Urinary bladder (tissue), 4 donors: Measurements from ENCODE around the gene GALK2. TPM values are rescaled to one million over a fixed set of nuclear protein-coding genes. Genes with fewer than 3 reads are reported as not detected.

ENCODE experiments used
- DNase-seq: peaks from one replicate; pipeline ENCODE4 v3.0.0-alpha.2; 2015; ENCODE audit errors: extremely low spot score
- H3K27ac ChIP-seq: one replicate; pipeline ENCODE4 v1.5.1; 2013; ENCODE audit warnings: low read depth, mild to moderate bottlenecking, moderate library complexity
- H3K36me3 ChIP-seq: one replicate; pipeline ENCODE4 v1.6.1; 2013; ENCODE audit warnings: mild to moderate bottlenecking, moderate library complexity; ENCODE audit not compliant: insufficient read depth
- H3K4me1 ChIP-seq: one replicate; pipeline ENCODE4 v1.6.1; 2013; ENCODE audit warnings: mild to moderate bottlenecking, moderate library complexity; ENCODE audit not compliant: insufficient read depth
- H3K4me3 ChIP-seq: one replicate; pipeline ENCODE4 v1.5.1; 2013; ENCODE audit warnings: low read depth, low read length
- WGBS: extraction: QIAGEN DNeasy Blood & Tissue Kit; methylation state at CpG from one replicate; pipeline ENCODE4 v1.1.7; 2013; 5-methylcytosine and 5-hydroxymethylcytosine counted together
- polyA plus RNA-seq: library from polyadenylated mRNA; stranded (reverse); fragments of 200-250 nt; gene quantifications from one replicate; pipeline ENCODE4 v1.2.3, GENCODE V29; 2013
- total RNA-seq: library from RNA; depleted of rRNA; stranded (reverse); fragments of >200 nt; gene quantifications from one replicate; pipeline ENCODE4 v1.2.3, GENCODE V29; 2014
- donor health status: healthy with polysubstance abuse.
- donor health status: healthy.

The GALK2 gene
- total and polyA plus RNA-seq, 2 donors, result 22.2 to 49.8 TPM

DNA sequence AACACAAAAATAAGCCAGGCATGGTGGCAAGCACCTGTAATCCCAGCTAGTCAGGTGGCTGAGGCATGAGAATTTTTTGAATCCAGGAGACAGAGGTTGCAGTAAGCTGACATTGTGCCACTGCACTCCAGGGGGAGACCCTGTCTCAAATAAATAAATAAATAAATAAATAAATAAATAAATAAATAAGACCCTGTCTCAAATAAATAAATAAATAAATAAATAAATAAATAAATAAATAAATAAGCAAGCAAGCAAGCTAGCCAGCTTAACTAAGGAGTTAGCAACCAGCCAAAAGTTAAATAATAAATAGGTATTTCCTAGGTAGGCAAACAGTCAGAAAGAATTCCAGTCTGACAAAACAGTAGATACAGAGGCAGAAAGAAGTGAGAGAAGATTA, 123.9 kb downstream of the GALK2 start:
- Histone ChIP-seq H3K27ac (no peak overlapping the region), H3K36me3 (peaks cover 4% of the 10 kb centered on the region), H3K4me3 (no peak overlapping the region), H3K4me1 (no peaks in the 10 kb centered on the region)
- no peak for DNase-seq

DNA sequence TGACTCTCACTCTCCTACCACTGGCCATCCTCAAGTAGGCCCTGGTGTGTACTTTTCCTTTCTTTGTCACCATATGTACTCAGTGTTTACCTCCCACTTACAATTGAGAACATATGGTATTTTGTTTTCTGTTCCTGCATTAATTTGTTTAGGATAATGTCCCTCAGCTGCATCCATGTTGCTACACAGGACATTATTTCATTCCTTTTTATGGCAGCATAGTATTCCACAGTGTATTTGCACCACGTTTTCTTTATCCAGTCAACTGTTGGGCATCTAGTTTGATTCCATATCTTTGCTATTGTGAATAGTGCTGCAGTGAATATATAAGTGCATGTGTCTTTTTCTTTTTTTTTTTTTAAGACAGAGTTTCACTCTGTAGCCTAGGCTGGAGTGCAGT, 126.2 kb downstream of the GALK2 start:
- 96% methylated on average over 1 of the region's 1 CpG for WGBS
- peaks cover 4% of the 10 kb centered on the region for H3K36me3 ChIP-seq
- H3K4me3 ChIP-seq, result no peak overlapping the region
- H3K4me1 ChIP-seq, result no peaks in the 10 kb centered on the region
- no peak for DNase-seq
- H3K27ac ChIP-seq, result no peak overlapping the region

DNA sequence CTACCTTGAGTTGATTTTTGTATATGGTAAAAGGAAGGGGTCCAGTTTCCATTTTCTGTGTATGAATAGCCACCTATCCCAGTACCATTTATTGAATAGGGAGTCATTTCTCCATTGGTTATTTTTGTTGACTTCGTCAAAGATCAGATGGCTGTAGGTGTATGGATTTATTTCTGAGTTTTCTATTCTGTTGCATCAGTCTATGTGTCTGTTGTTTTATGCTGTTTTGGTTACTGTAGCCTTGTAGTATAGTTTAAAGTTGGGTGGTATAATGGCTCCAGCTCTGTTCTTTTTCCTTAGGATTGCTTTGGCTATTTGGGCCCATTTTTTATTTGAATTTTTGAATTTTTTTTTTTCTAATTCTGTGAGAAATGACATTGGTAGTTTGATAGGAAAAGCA, 127.5 kb downstream of the GALK2 start:
- no peak for DNase-seq
- H3K4me3 ChIP-seq, result no peak overlapping the region
- H3K4me1 ChIP-seq, result no peaks in the 10 kb centered on the region
- WGBS, result 100% methylated on average over 1 of the region's 1 CpG
- no peak overlapping the region for H3K27ac ChIP-seq
- H3K36me3 ChIP-seq, result peaks cover 4% of the 10 kb centered on the region

DNA sequence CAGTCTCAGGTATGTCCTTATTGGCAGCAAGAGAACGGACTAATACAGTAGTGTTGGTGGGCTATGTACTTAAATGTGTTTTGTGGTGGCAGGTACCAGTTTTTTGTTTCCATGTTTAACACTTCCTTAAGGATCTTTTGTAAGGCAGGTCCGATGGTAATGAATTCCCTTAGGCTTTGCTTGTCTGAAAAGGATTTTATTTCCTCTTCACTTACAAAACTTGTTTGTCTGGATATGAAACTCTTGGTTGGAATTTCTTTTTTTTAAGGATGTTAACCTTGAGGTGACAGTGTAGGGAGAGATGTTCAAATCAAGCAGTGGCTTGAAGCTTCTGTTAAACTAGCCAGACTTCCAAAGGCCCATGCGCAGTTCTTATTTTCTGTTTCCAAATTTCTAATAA, 130.8 kb downstream of the GALK2 start:
- H3K36me3 ChIP-seq, result peaks cover 8% of the 10 kb centered on the region
- no peaks in the 10 kb centered on the region for H3K4me1 ChIP-seq
- H3K27ac ChIP-seq, result no peak overlapping the region
- no peak for DNase-seq
- H3K4me3 ChIP-seq, result no peak overlapping the region
- 94% methylated on average over 3 of the region's 3 CpGs for WGBS

DNA sequence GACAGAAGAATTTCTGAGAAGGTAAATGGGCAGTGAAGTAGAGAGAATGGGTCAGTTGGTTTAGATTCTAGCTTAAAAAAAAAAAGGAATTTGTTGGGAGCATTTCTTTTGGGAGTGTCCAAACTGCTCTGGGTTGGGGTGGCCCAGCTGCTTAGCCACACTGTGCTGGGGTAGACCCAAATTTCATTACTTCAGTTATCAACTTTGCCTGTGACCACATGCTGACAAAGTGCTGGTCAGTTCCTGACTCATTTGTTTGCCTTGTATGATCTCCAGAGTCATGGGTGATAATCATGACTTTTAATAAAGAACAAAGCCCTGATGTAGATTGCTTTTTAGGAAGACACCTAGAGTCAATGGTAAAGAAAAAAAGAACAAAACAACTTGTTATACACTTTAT, 131.5 kb downstream of the GALK2 start:
- Histone ChIP-seq H3K27ac (no peak overlapping the region), H3K4me1 (no peaks in the 10 kb centered on the region), H3K36me3 (peaks cover 4% of the 10 kb centered on the region), H3K4me3 (no peak overlapping the region)
- no peak for DNase-seq

DNA sequence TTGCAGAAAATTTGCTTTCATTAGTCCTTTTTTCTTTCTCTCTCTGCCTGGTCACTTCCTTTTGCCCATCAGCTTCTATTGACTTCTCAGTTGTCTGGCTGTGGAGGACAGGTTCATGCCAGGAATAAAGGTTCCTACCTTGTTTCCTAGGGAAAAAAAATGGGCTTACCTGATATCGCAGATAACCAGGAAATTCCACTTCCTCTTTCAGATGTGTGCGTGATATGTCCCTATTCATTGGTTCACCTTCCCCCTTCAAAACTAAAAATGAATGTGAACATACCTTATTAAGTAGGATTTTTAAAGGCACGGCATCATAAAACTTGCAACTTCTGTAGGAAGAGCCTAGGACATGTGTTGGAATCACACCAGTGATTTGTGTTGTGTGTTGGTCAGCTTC, 133.0 kb downstream of the GALK2 start:
- Histone ChIP-seq H3K36me3 (peaks cover 4% of the 10 kb centered on the region), H3K4me3 (no peak overlapping the region), H3K4me1 (no peaks in the 10 kb centered on the region), H3K27ac (no peak overlapping the region)
- no peak for DNase-seq
- 94% methylated on average over 3 of the region's 3 CpGs for WGBS

DNA sequence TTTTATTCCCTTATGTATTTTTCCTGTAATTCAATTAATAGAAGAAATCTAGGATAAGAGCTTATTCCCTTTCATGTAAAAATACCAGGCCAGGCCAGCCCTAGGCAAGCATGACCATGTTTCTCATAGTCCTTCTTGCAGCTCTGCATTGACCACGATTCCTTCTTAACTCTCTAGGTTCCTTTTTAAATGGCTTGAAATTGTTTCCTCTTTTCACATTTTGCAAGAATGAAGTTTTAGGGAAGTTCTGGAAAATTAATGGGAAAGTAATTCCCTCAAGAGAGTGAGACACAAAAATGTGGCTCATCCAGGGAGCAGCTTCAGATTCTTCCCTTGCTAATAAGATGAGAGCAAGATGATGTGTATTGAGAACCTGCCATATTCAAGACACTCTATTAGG, 136.5 kb downstream of the GALK2 start:
- 96% methylated on average over 1 of the region's 1 CpG for WGBS
- peaks cover 4% of the 10 kb centered on the region for H3K36me3 ChIP-seq
- no peak for DNase-seq

DNA sequence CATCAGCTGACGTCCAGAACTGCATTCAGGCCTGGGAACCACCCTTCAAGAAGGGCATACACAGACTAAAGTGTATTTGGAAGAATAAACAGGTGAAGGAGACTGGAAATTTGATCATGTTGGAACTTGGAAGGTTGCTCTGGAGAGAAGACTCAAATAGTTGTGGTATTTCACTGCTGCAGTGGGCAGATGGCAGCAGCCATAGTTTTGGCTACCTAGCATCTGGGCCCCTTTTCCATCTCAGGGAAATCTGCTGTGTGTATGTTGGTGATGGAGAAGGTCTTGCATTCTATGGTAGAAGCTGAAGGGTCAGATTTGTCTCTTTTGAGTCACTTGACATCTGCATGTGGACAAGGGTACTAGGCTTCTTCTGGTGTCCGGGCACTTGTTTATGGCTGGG, 138.6 kb downstream of the GALK2 start:
- H3K4me1 ChIP-seq, result no peaks in the 10 kb centered on the region
- no peak for DNase-seq
- 96% methylated on average over 2 of the region's 2 CpGs for WGBS
- no peak overlapping the region for H3K27ac ChIP-seq
- no peak overlapping the region for H3K4me3 ChIP-seq
- peaks cover 4% of the 10 kb centered on the region for H3K36me3 ChIP-seq

More for the DNA sequence above, 136.5 kb downstream of the GALK2 start:
- H3K4me1 ChIP-seq, result no peaks in the 10 kb centered on the region
- no peak overlapping the region for H3K27ac ChIP-seq
- no peak overlapping the region for H3K4me3 ChIP-seq

DNA sequence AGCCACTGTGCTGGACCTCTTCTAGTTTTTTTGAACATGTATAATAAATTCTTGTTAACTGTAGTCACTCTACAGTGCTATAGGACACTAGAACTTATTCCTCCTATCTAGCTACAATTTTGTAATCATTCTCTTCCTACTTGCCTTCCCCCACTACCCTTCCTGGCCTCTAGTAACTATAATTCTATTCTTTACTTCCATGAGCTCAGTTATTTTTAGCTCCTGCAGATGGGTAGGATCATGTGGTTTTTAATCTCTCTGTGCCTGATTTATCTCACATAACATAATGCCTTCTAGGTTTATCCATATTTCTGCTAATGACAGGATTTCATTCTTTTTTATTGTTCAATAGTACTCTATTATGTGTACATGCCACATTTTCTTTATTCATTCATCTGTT, 139.8 kb downstream of the GALK2 start:
- no peak overlapping the region for H3K27ac ChIP-seq
- no peak overlapping the region for H3K4me3 ChIP-seq
- no peaks in the 10 kb centered on the region for H3K36me3 ChIP-seq
- no peaks in the 10 kb centered on the region for H3K4me1 ChIP-seq
- DNase-seq, result no peak

DNA sequence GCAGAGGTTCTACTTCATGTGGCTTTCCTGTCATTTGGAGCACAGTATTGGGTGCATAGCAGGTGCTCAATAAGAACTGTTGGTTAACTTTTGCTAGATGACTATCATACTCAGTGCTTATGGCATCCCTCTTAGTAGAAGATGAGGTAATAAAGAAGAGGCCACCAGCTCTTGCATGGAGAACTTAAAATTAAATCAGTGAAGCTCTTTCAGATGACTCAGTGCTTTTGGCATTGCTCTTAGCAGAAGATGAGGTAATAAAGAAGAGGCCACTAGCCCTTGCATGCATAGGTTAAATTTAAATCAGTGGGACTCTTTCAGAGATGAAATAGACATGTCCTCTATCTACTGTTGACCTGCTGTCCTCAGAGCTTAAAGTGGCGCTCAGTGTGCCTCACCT, 143.6 kb downstream of the GALK2 start:
- H3K4me1 ChIP-seq, result no peaks in the 10 kb centered on the region
- 100% methylated on average over 1 of the region's 1 CpG for WGBS
- no peak for DNase-seq
- no peak overlapping the region for H3K4me3 ChIP-seq
- H3K36me3 ChIP-seq, result no peaks in the 10 kb centered on the region
- H3K27ac ChIP-seq, result no peak overlapping the region

DNA sequence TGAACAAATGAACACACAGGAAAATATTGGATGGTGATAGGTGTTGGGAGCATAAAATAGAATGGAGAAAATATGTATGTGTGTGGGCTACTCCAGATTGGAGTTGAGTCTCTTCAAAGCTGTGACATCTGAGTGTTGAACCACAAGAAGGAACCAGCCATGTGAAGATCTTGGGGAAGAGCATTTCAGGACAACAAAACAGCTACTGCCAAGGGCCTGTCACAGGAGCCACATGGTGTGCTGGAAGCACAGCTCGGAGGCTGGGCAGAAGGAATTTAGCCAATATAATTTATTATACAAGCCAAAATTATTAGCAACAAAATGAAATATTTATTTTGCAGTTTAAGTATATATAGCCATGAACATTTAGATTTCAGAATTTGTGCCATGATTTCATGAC, 144.7 kb downstream of the GALK2 start:
- Histone ChIP-seq H3K36me3 (no peaks in the 10 kb centered on the region), H3K4me1 (no peaks in the 10 kb centered on the region), H3K4me3 (no peak overlapping the region), H3K27ac (no peak overlapping the region)
- no peak for DNase-seq
- 41% methylated on average over 1 of the region's 1 CpG for WGBS

DNA sequence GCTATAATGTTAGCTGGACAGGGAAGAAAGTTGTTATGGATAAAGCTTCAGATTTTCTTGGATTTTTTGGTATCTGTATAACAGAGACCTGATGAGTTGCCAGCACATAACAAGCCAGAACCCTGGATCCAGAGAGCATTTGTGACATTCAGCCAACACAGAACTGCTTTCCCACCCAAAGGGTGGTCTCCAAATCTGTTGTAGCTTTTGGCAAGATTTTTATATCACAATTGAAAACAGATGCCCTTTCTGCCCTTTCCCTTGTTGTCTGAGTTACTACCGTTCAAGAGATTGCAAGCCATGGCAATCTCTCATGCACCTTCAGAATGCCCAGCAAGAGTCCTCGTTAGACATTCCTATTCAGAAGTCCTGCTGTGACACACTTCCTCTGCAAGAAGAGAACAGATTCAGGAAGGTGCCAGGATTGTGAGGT, 145.4 kb downstream of the GALK2 start:
- no peaks in the 10 kb centered on the region for H3K36me3 ChIP-seq
- WGBS, result 41% methylated on average over 2 of the region's 2 CpGs
- H3K4me1 ChIP-seq, result no peaks in the 10 kb centered on the region
- H3K27ac ChIP-seq, result no peak overlapping the region
- H3K4me3 ChIP-seq, result no peak overlapping the region
- DNase-seq, result no peak

DNA sequence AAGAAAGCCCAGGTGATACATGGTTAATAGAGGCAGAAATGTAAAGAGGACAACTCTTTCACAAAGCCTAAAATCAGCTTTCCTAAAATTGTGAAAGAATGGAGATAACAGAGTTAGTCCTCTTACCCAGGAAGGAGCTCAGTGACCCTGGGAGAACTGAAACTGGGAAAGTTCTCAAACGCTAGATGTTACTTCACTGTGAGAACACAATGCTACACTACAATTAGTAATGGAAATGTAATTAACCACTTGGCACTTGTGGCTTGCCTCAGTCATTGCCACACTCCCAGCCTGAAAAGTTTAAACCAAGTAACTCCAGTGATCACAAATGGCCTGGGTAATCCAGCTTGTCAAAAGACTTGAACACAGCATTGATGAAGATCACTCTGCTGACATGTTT, 150.3 kb downstream of the GALK2 start:
- Histone ChIP-seq H3K4me3 (no peak overlapping the region), H3K36me3 (peaks cover 3% of the 10 kb centered on the region), H3K4me1 (no peaks in the 10 kb centered on the region), H3K27ac (no peak overlapping the region)
- 92% methylated on average over 1 of the region's 1 CpG for WGBS
- DNase-seq, result no peak

DNA sequence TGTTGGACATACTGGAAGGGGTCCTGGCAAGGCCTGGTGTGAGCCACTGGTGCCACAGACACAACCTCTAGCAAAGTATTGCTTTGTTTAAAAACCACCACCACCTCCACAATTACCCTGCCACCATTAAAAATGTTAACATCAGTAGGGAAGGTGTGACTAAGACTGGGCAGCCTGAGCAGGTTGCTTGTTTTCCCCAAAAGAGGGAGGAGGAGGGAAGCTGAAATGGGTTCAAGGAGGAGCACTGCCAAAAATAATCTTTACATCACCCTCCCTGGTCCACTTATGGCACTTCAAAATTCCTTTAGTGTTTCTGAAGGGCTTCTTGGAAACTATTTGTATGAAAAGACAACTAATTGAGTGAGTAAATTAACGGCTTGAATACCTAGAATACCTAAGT, 153.2 kb downstream of the GALK2 start:
- no peaks in the 10 kb centered on the region for H3K4me1 ChIP-seq
- H3K27ac ChIP-seq, result no peak overlapping the region
- peaks cover 3% of the 10 kb centered on the region for H3K36me3 ChIP-seq
- no peak overlapping the region for H3K4me3 ChIP-seq
- DNase-seq, result no peak
- 91% methylated on average over 1 of the region's 1 CpG for WGBS

DNA sequence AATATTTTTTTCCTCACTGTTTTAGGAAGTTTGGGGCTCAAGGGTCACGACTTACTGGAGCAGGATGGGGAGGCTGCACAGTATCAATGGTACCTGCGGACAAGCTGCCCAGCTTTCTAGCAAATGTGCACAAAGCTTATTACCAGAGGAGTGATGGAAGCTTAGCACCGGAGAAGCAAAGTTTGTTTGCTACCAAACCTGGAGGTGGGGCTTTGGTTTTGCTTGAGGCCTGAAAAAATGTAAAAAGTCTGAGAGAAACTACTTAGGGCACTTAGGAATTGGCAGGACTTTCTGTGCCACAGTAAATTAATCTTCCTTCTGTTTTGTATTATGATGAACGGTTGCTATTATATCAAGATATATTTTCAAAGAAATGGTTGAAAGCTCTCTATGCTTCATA, 157.9 kb downstream of the GALK2 start:
- Histone ChIP-seq H3K4me1 (no peaks in the 10 kb centered on the region), H3K36me3 (no peaks in the 10 kb centered on the region), H3K27ac (no peak overlapping the region), H3K4me3 (no peak overlapping the region)
- 93% methylated on average over 4 of the region's 4 CpGs for WGBS
- no peak for DNase-seq
